PC-9 (cell line): ENCODE data around the gene MARCHF3.

ENCODE experiments used
- EZH2 ChIP-seq: fragments of 200-600 bp; sonication (generic); IDR thresholded peaks from 2 replicates; pipeline ENCODE4 v1.8.0; 2017; ENCODE audit warnings: antibody characterized with exemption, low read depth
- TF ChIP-seq, protein P1 (sequence below): fragments of 200-600 bp; sonication (generic); conservative IDR thresholded peaks from 2 replicates; pipeline ENCODE4 v1.6.1; 2017; ENCODE audit warnings: mixed run types, antibody characterized with exemption, mild to moderate bottlenecking, moderate library complexity

DNA sequence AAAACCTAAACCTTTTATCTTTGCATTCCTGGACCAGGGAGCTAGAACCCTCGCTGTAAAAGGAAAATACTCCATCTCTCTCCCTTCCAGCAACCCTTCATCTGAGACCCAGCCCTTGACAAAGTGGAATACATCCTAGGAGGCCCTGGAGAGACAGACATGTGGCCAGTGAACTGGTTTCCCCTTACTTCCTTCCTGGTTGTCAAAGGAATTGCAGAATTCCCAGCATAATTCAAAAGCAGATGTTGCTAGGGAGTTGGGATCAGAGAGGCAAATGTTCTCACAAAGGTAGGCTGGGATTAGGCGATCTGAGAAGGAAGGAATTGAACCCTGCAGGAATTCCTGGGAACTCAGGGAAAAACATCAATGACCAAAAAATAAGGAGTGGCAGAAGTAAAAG lies 80.9 kb downstream of the MARCHF3 start:
- TF ChIP-seq, protein P1, sequence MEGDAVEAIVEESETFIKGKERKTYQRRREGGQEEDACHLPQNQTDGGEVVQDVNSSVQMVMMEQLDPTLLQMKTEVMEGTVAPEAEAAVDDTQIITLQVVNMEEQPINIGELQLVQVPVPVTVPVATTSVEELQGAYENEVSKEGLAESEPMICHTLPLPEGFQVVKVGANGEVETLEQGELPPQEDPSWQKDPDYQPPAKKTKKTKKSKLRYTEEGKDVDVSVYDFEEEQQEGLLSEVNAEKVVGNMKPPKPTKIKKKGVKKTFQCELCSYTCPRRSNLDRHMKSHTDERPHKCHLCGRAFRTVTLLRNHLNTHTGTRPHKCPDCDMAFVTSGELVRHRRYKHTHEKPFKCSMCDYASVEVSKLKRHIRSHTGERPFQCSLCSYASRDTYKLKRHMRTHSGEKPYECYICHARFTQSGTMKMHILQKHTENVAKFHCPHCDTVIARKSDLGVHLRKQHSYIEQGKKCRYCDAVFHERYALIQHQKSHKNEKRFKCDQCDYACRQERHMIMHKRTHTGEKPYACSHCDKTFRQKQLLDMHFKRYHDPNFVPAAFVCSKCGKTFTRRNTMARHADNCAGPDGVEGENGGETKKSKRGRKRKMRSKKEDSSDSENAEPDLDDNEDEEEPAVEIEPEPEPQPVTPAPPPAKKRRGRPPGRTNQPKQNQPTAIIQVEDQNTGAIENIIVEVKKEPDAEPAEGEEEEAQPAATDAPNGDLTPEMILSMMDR, result no peak
- no peak for TF ChIP-seq EZH2
